Suppressor macrophage (primary cell): Measurements from ENCODE around the gene ZBTB9.

Source experiments
- DNase-seq, 4 experiments: peaks; one replicate each; pipeline ENCODE4 v3.0.0-alpha.2; 2020 to 2022
- total RNA-seq, 17 experiments: gene quantifications; one replicate each; lab custom pipeline; 2026; ENCODE audit warnings: mixed read lengths in 6 of 17, inconsistent platforms in 3 of 17; lab: John Stamatoyannopoulos, UW

The ZBTB9 gene
- total RNA-seq = 0.89 to 11.4 (median 8.0) reads per million in 17 experiments

DNA sequence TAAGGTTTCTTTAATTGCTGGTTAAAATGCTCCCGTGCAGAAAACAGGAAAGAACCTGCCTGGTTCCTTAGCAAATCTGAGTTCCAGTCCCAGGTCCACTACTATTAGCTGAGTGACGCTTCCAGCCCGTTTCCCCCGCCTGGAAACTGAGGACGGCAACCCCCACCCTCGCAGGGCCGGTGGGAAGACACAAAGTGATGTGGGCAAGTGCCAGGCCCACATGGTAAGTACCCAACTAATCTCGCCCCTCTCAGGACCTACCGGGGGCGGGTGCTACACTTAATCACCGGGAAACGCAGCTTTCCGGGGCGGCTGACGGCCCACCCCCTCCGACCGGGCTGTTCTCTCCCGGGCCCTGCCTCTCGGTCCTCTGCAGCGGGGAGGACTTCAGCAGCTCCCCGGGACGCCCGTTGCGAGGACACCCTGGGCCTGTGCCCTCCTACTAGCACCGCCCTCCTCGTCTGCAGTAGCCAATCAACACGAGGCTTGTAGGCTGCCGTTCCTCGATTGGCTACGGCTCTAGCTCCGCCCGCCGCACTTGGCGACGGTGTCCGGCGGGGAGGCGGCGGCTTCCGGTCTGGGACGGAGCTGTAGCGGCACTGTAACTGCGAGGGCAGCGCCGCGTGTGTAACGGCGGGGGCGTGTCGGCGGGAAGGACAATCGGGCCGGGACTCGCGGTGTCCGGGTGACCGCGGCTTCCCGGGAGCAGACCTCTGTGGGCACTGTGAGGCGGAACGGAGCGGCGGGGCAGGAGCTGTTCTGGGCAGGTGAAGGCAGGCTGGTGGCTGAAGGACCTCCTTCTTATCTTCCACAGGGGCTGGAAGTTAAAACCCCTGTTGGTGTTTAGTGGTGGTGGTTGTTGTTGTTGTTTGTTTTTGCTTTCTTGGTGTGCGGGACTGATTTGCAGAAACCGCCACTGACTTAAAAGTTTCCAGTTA, at the start of gene ZBTB9:
ZBTB9 (plus strand) TSS at position 568 of the 938 bp plus-strand sequence. CDS start 525 bp downstream, outside the sequence.
- peak; percentile 97 to 99 (median 98) for DNase-seq

- no peak for DNase-seq
Measured at GRCh38 chr6:33404884-33405283, 49.5 kb upstream of the ZBTB9 start.

DNA sequence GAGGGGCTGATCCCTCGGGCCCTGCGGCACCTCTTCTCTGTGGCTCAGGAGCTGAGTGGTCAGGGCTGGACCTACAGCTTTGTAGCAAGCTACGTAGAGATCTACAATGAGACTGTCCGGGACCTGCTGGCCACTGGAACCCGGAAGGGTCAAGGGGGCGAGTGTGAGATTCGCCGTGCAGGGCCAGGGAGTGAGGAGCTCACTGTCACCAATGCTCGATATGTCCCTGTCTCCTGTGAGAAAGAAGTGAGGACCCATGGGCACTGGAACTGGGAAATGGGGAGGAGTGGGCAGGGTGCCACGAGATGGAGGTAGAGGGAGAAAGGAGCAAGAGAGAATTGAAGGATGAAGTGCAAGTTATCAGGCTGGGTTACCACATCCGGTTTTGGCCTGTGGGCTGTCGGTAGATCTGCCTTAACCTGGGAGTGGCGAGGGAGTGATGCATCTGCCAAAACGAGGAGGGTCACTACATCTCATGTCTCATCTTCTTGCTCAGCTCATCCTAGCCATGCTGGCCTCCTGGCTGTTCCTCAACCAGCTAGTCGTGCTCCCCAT, 48.9 kb upstream of the ZBTB9 start:
- no peak for DNase-seq

DNA sequence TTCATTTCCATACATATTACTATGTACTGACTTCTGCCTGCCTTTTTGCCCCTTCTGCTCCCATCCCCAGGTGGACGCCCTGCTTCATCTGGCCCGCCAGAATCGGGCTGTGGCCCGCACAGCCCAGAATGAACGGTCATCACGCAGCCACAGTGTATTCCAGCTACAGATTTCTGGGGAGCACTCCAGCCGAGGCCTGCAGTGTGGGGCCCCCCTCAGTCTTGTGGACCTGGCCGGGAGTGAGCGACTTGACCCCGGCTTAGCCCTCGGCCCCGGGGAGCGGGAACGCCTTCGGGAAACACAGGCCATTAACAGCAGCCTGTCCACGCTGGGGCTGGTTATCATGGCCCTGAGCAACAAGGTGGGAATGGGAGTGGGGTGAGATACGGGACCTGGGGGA, 48.2 kb upstream of the ZBTB9 start:
- DNase-seq = no peak

GRCh38 chr6:33407132-33407718, 47.2 kb upstream of the ZBTB9 start:
- peak; percentile 39 to 67 (median 50) for DNase-seq

- peak; percentile 98 to 100 (median 99) for DNase-seq
Measured at GRCh38 chr6:33410050-33410710, 44.2 kb upstream of the ZBTB9 start.

GRCh38 chr6:33410711-33411631, 43.4 kb upstream of the ZBTB9 start, which contains the start of gene PHF1:
Gene PHF1, plus strand, starts transcription at chr6:33411014. Its CDS starts 1,250 bp downstream, at chr6:33412264.
- peak in 3 of 4 experiments; percentile 29 to 83 (median 82) for DNase-seq

- DNase-seq = no peak
Measured at GRCh38 chr6:33411632-33412005, 42.8 kb upstream of the ZBTB9 start.

- DNase-seq = no peak
Measured at GRCh38 chr6:33412140-33413009, 42.0 kb upstream of the ZBTB9 start.

DNA sequence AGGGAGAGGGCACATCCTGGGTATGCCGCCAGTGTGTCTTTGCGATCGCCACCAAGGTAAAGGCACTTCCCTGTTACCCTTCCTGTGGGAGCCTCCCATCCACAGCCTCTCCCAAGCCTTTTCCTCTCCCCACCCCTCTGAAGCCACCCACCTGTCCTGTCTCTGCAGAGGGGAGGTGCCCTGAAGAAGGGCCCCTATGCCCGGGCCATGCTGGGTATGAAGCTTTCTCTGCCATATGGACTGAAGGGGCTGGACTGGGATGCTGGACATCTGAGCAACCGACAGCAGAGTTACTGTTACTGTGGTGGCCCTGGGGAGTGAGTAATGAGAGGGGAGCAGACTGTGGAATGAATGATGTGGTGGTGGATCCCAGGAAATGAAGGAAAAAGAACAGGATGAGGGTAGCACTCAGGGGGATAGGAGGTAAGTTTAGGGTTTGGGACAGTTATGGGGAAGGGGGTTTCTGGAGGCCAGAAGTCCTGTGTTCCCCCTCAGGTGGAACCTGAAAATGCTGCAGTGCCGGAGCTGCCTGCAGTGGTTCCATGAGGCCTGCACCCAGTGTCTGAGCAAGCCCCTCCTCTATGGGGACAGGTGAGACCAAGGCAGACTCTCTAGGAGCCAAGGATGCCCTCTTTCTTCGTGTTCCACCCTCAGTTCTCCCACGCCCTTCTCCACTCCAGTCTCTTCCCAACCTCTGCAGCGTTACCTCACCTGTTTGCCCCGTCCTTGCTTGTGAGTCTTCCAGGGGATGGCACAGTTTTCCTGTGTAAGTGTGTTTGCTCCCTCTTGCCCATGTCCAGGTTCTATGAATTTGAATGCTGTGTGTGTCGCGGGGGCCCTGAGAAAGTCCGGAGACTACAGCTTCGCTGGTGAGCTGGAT, 40.9 kb upstream of the ZBTB9 start:
- DNase-seq = no peak

DNA sequence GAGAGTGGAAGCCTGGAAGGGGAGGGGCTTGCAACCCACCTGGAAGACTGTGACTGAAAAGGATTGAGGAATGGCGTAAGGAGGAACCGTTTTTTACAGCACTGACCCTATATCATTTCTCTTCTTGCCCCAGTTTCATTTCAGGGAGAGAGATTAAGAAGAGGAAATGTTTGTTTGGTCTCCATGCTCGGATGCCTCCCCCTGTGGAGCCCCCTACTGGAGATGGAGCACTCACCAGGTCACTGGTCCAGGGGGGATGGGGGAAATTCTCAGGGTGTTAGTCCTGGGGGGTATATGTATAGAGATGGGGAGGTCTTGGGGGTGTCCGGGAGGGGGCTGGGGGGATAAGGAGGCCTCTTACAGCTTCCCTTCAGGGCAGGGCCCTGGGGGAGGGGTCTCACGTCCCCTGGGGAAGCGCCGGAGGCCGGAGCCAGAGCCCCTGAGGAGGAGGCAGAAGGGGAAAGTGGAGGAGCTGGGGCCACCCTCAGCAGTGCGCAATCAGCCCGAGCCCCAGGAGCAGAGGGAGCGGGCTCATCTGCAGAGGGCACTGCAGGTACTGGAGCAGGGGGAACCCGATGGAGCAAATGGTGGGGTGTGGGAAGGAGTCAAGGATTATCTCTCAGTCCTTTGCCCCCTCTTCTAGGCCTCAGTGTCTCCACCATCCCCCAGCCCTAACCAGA, 39.6 kb upstream of the ZBTB9 start:
- DNase-seq = peak in 2 of 4 experiments; percentile 21 to 43

DNA sequence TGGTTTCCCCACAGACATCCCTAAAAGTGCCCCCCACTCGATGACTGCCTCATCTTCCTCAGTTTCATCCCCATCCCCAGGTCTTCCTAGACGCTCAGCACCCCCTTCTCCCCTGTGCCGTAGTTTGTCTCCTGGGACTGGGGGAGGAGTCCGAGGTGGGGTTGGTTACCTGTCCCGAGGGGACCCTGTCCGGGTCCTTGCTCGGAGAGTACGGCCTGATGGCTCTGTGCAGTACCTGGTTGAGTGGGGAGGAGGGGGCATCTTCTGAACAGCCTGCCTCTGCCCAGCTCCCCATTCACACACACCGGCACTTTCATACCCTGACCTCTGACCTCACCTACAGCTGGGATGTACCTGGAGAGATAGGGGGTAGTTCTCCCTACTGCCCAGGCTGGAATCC, 38.5 kb upstream of the ZBTB9 start:
- no peak for DNase-seq

DNA sequence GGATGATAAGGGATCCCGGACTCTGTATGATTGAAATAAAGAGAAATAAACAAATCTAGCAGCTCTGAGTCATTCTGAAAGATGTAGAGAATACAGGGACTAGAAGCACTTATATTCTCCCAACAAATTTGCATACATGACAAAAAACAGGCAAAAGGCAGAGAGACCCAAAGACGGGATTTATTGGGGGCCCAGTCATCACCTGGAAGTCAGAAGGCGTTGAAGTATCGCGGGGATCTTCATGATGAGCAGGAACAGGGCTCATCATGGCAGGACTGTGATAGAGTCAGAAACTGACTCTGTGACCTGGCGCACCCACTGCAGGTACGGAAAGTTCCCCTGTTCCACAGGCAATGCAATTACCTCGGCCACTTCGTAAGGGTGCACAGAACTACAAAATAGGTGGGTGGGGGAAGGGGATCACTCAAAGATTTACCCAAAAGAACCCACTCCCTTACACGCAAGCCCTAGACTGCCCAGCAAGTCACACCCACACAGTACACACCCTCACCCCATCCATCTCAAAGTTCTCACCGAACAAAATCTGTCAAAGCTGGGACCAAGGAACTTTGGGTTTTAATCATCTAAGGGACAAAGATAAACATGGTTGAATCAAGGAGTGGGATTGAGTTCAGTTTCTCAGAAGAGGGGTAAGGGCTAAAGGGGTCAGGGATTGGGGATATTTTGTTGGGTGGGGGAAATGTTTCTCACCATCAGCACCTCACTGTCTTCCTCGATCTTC, 37.8 kb upstream of the ZBTB9 start:
- no peak for DNase-seq

DNA sequence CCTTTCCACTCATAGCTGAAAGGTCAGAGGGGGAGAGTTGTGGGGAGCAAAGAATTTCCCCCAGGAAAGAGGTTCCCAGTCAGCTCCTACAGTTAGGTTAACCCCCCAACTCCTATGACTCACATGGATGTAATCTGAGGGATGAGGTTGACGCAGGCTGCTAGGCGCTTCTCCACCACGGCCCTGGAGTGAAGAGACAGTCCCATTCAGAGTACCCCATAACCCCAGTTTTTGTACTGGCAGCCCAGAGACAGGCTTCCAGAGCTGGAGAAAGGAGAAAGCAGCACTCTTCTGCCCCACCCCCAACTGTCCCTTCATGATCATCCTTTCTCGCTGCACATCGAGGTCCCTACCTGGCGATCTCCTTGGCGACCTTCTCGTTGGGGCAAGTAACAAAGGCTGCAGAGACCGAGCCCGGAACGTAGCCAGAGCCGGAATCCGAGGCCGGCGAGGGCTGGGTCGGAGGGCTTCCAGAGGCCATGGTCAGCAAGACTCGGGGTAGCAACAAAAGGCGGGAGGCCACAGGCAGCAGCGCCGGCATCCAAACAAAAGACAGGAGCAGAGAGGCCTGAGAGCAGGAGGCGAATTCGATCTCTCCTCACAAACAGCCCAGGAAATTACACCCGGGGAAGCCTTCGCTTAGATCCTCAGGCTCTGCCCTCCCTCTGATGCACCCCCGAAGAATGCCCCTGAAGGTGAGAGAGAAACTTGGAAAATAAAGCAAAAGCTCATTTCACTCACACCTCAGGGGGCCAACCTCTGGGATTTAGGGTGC, 37.1 kb upstream of the ZBTB9 start:
- DNase-seq = peak in 3 of 4 experiments; percentile 49 to 61 (median 56)

GRCh38 chr6:33417903-33418689, 36.3 kb upstream of the ZBTB9 start, which contains the start of gene CUTA:
Gene CUTA, minus strand, starts transcription at chr6:33418107. Its CDS starts 107 bp downstream, at chr6:33418000.
- peak; percentile 98 to 100 (median 99) for DNase-seq

DNA sequence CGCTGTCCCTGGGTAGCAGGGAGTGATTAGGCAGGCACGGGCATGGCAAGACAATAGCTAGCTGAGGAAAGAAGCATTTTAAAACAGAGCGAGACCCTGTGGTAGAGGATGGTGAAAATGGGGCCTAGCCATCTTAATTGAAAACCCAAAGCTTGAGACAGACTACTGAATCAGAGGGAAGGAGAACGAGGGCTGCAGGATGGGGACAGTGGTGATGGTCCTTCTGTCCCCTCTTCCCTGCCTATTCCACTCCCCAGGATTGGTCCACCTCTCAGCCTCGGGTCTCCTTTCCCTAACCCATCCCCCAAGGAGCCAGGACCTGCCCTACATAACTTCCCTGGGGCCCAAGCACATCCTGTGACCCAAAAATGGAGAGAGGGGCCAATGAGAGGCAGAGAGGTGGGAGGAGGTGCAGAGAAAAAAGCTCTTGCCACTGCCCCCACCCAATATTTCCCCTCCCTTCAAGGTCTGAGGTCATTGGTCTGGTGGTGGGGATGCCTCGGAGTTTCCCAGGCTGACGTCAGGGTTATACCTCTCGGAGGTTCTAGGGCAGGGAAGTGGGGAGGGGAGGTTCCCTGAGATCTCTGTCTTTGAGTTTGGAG, 35.6 kb upstream of the ZBTB9 start:
- DNase-seq = no peak
